Kidney epithelial cell (primary cell): ENCODE measurements around the gene SCNN1G. TPM values are rescaled to one million over a fixed set of nuclear protein-coding genes. Genes with fewer than 3 reads are reported as not detected.

Experiments
- DNase-seq: peaks from one replicate; pipeline ENCODE4 v3.0.0-alpha.2; 2010; ENCODE audit warnings: low read depth
- H3K27me3 ChIP-seq: 2 replicates; pipeline ENCODE4 v1.6.0; 2011; ENCODE audit warnings: low read length; ENCODE audit not compliant: control insufficient read depth, insufficient read depth
- H3K36me3 ChIP-seq: 2 replicates; pipeline ENCODE4 v1.5.1; 2011; ENCODE audit warnings: low read length; ENCODE audit not compliant: control insufficient read depth, insufficient read depth
- H3K4me3 ChIP-seq: 2 replicates; pipeline ENCODE4 v1.5.1; 2011; ENCODE audit warnings: low read depth, mild to moderate bottlenecking, control low read depth, low read length
- total RNA-seq: library from RNA; depleted of rRNA; stranded (reverse); fragments of >200 nt; gene quantifications from 2 replicates; pipeline ENCODE4 v1.2.3, GENCODE V29; 2015
- TF ChIP-seq, protein P1 (sequence below): IDR thresholded peaks from 2 replicates; pipeline ENCODE4 v1.5.1; 2011; ENCODE audit warnings: mild to moderate bottlenecking, moderate library complexity, low read length, control low read depth, inconsistent platforms; ENCODE audit not compliant: insufficient read depth, poor library complexity, severe bottlenecking

Gene SCNN1G
- total RNA-seq, 1 donor from 2014 or later: not detected

DNA sequence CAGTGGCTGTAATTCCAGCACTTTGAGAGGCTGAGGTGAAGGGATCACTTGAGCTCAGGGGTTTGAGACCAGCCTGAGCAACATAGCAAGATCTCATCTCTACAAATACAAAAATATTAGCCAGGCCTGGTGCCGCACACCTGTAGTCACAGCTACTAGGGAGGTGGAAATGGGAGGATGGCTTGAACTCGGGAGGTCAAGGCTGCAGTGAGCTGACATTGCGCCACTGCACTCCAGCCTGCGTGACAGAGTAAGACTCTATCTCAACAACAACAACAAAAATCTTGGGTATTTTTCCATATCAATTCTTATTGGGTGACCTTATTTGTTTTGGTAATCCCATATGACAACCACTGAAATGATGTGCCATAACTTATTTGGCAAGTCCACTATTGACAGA is 52.6 kb downstream of the SCNN1G start:
- no peak for DNase-seq
- no peak overlapping the region for H3K4me3 ChIP-seq
- TF ChIP-seq, protein P1, sequence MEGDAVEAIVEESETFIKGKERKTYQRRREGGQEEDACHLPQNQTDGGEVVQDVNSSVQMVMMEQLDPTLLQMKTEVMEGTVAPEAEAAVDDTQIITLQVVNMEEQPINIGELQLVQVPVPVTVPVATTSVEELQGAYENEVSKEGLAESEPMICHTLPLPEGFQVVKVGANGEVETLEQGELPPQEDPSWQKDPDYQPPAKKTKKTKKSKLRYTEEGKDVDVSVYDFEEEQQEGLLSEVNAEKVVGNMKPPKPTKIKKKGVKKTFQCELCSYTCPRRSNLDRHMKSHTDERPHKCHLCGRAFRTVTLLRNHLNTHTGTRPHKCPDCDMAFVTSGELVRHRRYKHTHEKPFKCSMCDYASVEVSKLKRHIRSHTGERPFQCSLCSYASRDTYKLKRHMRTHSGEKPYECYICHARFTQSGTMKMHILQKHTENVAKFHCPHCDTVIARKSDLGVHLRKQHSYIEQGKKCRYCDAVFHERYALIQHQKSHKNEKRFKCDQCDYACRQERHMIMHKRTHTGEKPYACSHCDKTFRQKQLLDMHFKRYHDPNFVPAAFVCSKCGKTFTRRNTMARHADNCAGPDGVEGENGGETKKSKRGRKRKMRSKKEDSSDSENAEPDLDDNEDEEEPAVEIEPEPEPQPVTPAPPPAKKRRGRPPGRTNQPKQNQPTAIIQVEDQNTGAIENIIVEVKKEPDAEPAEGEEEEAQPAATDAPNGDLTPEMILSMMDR: no peak
- H3K27me3 ChIP-seq: no peaks in the 10 kb centered on the region
- no peaks in the 10 kb centered on the region for H3K36me3 ChIP-seq

DNA sequence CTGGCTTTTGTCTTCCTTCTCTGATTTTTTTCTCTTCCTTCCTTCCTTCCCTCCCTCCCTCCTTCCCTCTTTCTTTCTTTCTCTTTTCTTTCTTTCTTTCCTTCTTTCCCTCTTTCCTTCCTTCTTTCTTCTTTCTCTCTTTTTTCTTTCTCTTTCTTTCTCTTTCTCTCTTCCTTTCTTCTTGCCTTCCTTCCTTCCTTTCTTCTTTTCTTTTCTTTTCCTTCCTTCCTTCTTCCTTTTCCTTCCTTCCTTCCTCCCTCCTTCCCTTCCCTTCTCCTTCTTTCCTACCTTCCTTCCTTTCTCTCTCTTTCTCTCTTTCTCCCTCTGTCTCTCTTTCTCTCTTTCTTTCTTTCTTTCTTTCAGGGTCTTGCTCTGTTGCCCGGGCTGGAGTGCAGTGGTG is 54.4 kb downstream of the SCNN1G start:
- no peaks in the 10 kb centered on the region for H3K27me3 ChIP-seq
- TF ChIP-seq, protein P1: no peak
- H3K4me3 ChIP-seq: no peak overlapping the region
- no peaks in the 10 kb centered on the region for H3K36me3 ChIP-seq
- DNase-seq: no peak

DNA sequence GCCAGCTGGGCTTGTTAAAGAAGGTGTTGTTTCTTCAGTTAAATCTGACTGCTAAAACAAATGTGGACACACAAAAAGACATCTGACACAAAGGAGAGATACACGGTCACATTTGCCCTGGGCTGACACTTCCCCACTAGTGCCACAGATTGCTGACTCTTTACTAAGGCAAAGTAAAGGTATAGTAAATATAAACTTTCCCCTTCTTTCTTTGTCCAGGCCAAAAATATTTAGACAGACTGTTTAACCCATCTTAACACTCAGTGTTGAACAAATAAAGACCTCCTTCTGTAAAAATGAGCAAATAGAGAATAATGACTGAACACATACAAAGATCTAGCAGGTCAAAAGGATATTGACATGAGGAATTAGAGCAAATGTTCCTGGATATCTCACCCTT is 58.4 kb downstream of the SCNN1G start:
- Histone ChIP-seq H3K27me3 (no peaks in the 10 kb centered on the region), H3K36me3 (no peaks in the 10 kb centered on the region), H3K4me3 (no peak overlapping the region)
- no peak for DNase-seq
- TF ChIP-seq, protein P1: no peak

DNA sequence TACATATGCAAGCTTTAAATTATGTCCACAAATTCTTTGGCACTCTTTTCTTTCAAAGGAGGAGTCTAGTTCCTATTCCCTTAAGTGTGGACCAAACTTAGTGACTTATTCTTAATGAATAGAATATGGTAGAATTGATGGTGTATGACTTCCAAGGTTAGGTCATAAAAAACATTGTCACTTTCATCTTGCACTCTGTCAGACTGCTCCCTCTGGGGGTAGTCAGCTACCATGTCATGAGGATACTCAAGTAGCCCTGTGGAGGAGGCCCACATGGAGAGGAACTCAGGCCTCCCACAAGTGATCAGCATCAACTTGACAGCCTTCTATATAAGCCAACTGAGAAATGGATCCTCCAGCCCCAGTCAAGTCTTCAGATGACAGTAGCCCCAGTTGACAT is 61.6 kb downstream of the SCNN1G start:
- no peak for DNase-seq
- TF ChIP-seq, protein P1: no peak

DNA sequence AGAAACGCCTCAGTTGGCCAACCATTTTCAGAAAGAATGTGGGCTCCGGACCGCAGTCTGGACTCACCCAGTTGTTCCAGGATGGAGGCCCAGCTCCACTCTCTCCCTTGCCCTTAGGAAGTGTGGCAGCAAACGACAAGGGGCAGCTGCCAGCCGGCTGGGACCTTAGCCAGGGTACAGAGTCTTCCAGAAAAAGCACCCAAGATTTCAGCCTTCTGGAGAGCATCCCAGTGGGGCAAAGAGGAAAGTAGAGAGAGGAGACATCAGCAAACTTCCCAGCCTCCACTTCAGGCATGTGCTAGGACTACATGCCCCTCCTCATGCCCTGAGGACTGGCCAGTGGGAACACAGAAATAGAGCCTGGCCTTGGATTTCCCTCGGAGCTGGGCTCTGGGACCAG is 62.7 kb downstream of the SCNN1G start:
- H3K4me3 ChIP-seq: no peak overlapping the region
- TF ChIP-seq, protein P1: no peak
- DNase-seq: no peak
- no peaks in the 10 kb centered on the region for H3K27me3 ChIP-seq
- no peaks in the 10 kb centered on the region for H3K36me3 ChIP-seq

More for the DNA sequence above, 61.6 kb downstream of the SCNN1G start:
- H3K4me3 ChIP-seq: no peak overlapping the region
- H3K27me3 ChIP-seq: no peaks in the 10 kb centered on the region
- no peaks in the 10 kb centered on the region for H3K36me3 ChIP-seq
